Epidermal melanocyte (primary cell): ENCODE data around the gene MTCL1.

ENCODE experiments used
- DNase-seq: peaks from one replicate; pipeline ENCODE4 v3.0.0; 2011; ENCODE audit warnings: low spot score; ENCODE audit not compliant: insufficient read length

MTCL1 gene

DNA sequence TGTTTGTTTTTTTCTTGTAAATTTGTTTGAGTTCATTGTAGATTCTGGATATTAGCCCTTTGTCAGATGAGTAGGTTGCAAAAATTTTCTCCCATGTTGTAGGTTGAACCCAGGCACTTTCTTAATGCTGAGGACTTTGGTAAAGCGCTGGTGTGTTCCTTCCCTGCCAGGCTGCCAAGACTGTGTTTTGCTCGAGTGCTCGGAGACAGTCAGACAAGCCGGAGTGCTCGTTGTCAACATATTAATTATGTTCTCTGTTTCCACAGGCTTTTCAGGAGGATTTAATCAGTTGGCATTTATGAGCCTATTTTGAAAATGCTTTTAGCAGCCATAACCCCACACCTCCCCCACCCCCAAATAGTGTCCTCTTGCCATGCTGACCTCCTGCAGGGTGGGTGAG is 6.4 kb downstream of the MTCL1 start:
- DNase-seq = no peak

DNA sequence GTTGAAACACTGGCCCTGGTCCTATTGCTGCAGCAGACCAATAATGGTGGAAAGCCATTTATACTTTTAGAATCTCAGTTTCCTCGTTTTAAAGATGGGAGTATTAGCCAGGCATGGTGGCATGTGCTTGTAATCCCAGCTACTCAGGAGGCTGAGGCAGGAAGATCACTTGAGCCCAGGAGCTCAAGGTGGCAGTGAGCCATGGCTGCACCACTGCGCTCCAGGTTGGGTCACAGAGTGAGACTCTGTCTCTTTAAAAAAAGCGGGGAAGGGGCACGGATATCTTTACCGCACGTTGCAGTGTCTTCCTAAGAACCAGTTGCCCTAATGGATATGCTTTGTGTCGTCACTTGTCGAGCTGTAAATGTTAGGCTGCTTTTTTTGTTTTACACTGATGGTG is 8.3 kb downstream of the MTCL1 start:
- no peak for DNase-seq

- no peak for DNase-seq
Observed at GRCh38 chr18:8715599-8715998, 10.2 kb downstream of the MTCL1 start.

DNA sequence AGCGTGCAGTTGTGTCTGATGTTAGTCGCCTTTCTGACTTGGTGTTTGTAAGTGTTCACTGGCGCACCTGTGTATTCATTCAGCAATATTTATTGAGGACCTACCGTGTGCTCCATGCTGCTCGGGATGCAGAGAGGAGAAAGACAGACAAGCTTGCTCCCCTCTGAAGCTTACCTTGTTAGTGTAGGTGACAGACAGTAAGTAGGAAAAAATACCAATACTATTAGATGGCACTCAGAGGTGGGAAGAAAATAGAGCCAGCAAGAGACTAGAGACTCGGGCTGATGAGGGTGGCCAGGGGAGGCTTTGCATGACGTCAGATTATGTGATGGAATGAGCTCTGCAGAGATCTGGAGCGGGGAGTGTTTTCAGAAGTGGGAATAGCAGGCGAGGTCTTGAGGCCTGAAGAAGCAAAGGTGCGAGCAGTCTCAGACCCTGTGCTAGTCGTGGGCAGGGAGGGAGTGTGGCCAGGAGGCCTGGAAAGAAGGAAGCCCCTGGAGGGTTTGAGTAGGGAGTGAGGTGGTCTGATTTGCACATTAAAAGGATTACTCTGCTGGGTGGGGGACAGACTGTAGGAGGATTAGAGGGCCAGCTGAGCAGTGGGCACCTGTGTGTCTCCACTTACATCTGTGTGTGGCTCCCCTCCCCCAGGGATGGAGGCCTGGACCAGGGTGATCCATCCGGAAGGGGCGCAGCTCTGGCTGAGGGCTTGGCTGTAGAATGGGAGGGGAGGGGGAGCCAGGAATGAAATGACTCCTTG is 11.8 kb downstream of the MTCL1 start:
- no peak for DNase-seq

DNA sequence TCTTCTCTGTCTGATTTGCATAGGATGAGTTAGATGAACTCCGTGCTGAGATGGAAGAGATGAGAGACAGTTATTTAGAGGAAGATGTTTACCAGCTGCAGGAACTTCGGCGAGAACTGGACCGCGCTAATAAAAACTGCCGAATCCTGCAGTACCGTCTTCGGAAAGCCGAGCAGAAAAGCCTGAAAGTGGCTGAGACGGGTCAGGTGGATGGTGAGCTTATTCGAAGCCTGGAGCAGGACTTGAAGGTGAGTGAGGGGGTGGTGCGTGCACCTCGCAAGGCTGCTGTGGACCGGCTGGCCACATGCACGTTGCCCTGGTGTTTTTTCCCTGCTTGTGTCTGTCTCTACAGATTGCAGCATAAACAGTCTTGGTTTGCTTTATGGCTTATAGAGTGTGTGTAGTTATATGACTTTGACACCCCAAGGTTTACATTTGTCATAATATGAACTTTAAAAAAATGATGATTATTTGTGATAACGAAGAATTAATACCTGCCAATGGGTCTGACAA is 13.1 kb downstream of the MTCL1 start:
- no peak for DNase-seq

- no peak for DNase-seq
Observed at GRCh38 chr18:8719192-8719591, 13.8 kb downstream of the MTCL1 start.

- no peak for DNase-seq
Observed at GRCh38 chr18:8720141-8720540, 14.8 kb downstream of the MTCL1 start.

DNA sequence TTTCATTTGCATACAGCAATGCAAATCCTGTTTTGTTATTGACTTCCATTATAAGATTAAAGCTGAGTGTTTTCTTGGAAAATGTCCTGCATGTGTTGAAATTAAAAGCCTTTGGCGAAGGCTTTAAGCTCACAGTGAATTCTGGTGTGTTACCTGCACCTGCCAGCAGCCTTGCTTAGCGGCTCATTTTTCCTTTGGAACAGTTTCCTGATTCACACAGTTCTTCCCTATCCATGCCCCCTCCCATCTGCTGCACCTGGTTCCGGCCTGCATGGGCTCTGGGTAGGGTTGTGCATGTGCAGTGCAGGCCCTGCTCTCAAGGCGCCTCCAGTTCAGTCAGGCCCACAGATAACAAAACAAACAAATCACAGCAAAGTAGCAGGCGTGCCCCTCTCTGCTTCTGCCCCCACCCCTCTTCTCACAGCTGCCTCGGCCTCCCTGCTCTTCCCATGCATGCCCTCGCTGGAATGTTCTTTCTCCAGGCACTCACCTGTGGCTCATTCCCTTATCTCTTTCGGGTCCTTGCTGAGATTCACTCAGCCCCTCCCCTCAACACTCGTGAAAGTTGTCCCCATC is 15.8 kb downstream of the MTCL1 start:
- no peak for DNase-seq

GRCh38 chr18:8721716-8722115 is 16.4 kb downstream of the MTCL1 start:
- no peak for DNase-seq

DNA sequence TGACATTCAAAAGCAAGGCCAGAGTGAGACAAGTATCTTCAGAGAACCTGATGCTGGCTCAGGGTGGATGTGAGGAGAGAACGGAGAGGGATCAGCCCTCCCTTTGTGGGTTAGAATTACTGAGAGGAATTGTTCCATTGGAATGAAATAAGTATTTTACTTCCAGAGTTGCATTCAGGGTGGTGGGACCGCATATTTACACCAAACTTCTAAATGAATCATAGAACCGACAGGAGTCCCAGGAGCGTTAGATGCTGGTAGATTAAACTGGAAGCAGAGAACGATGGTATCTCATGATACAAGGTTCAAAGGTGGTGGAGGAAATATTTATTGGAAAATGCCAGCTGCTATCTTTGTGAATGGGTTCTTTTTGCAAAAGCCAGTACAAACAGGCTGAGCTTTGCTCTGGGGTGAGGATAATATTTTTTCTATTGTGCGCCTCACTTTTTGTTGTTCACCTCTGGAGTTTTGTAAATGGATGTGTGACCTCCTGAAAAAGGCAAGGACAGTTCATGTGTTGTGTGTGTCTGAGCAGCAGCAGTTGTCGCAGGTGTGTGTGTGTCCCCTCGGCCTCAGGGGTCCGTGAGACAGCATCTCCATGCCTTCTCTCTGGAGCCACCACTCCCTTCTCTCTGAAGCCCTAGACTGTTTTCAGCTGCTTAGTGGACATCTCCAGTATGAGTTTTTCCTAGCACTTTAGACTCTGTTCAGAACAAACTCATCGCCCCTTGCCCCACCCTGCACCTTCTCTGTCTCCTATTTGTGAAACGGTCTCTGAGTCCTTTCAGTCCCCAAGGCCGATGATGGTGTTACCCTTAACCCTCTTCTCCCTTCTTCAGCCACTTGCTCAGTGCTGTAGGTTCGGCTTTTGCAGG is 17.8 kb downstream of the MTCL1 start:
- no peak for DNase-seq

DNA sequence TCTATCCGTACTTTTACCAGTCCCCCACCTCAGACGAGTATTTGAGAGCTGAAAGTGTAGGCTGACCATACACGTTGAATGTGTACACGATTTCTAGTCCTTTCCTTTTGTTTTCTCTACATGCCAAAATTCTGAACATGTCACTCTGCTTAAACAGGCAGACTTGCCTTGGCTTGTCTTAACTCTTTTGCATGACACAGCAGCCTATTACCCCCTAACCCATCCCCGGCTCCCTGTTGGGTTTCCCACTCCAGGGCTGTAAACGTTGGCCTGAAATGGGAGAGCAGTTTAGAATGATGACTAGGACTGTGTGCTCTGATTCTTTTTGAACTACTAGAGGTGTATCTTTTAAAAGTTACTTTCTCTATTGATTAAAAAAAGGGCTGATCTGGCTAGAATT is 19.1 kb downstream of the MTCL1 start:
- no peak for DNase-seq

GRCh38 chr18:8726281-8726680 is 20.9 kb downstream of the MTCL1 start:
- no peak for DNase-seq

DNA sequence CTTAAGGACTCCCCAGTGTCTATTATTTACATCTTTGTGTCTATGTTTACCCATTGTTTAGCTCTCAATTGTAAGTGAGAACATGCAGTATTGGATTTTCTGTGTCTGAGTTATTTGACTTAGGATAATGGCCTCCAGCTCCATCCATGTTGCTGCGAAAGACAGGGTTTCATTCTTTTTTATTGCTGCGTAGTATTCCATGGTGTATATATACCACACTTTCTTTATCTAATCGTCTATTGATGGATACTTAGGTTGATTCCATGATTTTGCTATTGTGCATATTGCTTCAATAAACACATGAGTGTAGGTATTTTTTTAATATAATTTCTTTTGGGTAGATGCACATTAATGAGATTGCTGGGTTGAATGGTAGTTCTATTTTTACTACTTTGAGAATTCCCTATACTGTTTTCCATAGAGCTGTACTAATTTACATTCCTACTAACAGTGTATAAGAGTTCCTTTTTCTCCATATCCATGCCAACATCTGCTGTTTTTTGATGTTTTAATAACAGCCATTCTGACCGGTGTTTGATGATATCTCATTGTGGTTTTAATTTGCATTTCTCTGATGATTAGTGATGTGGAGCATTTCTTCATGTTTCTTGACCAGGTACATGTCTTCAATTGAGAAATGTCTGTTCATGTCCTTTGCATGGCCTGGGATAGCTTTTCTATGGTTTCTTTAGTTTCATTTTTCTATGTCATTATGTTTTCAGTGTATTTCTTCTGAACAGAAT is 21.8 kb downstream of the MTCL1 start:
- DNase-seq = no peak

DNA sequence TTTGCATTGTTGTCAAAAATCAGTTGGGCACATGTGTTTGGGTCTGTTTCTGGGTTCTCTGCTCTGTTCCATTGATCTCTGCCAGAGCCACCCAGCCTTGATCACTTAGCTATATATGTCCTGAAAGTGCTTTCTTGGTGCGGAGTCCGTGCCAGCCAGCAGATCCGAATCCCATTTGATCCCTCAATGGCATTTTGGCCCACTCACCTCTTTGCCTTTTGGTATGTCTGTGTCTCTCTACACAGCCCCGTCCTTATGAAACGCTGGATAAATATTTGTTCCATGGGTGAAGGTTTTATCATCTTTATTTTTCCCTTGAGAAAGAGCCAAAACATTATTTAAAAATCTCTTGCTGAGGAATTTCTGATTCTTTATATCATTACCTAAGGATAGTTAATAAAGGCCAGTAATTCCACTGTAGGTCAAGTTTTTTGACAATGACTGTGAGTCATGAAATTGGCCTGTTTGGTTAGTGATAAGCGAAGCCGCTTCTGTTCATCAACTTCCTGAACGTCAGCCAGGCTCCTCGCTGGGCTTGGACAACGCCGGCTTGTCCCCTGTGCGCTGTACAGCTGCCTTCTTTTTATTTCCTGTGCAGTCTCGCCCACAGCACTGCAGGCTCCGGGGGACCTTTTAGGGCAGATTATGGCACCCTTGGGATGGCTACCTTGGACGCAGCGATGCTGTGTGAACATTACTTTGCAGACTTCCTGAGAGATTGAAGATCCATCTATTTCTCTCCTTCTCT is 24.9 kb downstream of the MTCL1 start:
- no peak for DNase-seq

GRCh38 chr18:8732442-8733360 is 27.3 kb downstream of the MTCL1 start:
- DNase-seq = no peak

DNA sequence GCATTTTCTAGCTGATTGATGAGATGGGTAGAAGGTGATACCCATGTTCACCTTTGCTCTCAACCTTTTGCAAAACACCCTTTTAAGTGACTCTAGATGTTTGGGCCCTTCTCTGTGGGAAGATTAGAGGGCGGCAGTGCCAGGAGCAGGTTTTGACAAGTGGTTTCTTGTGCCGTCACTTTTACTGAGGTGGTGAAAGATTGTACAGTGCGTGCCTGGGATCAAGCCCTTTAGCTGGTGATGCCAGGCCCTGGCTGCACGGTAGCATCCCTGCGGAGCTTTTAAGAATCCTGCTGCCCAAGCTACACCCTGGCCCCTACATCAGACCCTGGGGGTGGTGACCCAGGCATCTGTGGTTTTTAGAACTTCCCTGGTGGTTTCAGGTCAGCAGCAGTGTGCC is 29.1 kb downstream of the MTCL1 start:
- no peak for DNase-seq

DNA sequence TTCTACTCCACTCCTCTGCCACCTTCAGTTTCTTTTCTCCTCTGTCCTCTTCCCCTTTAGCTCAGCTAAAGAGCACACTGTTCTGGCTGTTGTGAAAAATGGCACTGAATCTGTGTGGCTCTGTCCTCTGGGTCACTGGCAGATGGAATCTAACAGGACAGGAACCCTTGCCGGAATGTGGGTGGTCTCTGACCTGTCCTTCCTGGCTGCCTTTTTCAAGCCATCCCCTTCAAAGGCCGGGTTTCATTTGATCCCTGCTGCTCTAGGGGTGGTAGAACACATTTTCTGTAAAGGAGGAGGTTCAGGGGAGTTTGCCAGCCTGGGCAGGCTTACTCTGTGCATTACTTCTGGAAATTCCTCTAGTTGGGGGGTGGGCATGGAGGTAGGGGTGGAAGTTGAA is 29.9 kb downstream of the MTCL1 start:
- no peak for DNase-seq

GRCh38 chr18:8741117-8741516 is 35.8 kb downstream of the MTCL1 start:
- no peak for DNase-seq

DNA sequence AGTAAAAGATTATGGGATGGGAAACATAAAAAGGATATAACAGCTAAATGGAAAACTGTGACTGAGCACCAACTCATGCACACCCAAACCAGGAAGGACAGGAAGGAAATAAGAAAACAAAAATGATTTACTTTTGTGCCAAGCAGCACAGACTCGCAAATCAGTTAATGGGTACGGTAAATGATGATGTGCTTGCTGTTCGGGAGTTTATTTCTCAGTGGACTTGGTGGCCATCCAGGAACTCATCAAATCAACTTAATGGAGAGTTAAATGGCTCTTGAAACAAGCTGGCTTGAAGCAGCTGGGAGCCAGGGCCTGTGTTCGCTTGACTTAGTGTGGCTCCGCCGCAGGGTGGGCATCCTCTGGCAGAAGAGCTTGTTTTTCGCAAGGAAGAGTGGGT is 36.2 kb downstream of the MTCL1 start:
- DNase-seq = no peak
